HG02840 (cell line): ENCODE measurements around the gene ZNG1B.
"Not testable (repeated sequence)": the region's sequence is repeated elsewhere in the genome, so short reads cannot be mapped to it uniquely, and the experiment has no call there.

ENCODE experiments used
- ATAC-seq: cut with Tn5 transposase; IDR thresholded peaks from one replicate; pipeline ENCODE4 v1.9.1; 2021; ENCODE audit warnings: mild to moderate bottlenecking, moderate library complexity, moderate number of reproducible peaks; ENCODE audit not compliant: unreplicated experiment, low FRiP score

The ZNG1B gene

DNA sequence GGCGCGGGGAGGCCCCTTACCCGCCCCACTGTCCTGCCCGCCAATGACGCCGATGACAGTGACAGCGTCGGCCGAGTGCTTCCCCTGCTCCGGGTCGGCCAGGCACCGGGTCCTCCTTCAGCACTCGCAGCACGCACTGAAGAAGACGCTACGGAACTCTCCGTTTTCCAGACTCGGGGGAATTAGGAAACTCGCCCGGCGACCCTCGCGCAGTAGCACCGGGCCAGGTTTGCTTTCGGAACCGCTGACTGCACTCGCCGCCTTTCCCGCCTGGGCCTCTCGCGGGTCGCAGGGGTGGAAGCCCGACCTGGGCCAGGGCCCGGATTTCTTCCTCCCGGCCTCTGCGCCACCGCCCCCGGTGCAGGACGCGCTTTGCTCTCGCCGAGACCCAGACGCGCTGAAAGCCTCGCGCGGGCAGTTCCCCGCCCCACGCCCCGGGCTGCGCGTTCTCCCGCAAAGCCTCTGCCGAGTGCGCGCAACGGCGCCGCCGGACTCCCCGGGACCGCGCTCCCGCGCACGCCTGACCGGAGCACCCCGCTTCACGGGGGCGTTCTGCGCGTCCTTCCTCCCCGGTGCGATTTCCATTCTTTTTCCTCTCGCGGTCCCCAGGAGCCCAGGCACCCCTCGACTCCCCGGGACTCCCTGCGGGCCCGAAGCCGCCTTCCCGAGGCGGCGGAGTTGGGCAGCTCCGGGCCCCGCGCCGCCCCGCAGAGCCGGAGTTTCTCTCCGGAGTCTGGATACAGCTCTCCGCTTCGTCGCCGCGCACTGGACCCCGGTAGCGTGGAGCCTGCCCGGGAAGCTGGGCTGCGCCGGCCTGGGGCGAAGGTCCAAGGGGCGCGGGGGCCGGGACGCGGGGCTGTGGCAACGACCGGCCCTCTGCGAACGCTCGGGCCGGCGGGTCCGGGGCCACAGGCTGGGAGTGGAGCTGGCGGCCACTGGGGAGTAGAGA, 65.9 kb downstream of the ZNG1B start:
- ATAC-seq = not testable (repeated sequence)

DNA sequence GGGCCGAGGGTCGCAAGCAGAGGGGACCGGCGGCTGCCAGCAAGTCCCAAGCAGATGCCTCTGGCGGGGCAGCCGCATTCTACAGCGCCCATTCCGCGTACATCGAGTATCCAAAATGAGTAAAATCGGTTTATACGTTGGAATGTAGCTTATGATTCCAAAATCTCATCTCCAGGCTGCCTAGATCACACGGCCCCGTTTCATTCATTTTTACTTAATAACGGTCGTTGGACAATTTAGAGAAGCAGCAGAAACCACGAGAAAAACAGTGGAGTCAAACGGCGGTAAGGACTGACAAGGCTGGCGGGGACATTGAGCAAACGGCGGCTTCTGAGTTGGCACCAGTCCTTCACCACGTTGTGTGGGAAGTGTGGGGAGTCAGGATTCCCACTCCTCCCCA, 66.6 kb downstream of the ZNG1B start:
- ATAC-seq = not testable (repeated sequence)

DNA sequence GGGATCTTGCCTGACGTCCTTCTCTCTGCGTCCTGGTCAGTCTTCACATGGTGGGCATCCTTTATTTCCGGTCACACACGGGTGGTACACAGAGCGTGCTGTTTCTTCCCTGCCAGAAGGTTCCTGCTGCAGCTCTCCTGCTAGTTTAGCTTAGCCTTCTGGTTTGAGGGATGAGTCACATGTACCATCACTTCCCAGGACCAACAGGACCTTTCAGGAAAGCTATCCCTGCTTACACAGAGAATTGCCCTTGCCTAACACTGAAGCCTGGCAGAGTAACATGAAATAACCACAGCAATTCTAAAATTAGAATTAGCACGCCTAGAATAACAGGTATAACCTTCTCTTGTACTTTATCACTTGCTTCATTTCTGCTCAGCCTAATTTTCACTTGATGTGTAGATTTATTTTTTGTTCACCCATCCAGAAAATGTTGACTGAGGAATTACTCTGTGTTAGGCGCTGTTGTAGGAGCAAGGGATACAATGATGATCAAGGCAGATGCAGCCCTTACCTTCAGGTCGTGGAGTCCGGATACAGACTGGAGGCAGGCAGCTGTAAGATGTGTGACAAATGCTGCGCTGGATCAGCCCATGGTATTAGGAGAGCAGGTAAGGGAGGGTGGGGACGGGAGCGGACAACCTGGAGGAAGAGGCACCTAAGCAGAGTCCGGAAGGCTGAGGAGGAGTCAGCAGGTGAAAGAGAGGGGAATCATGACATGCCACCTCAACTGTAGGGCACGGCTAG, 70.1 kb downstream of the ZNG1B start:
- not testable (repeated sequence) for ATAC-seq

DNA sequence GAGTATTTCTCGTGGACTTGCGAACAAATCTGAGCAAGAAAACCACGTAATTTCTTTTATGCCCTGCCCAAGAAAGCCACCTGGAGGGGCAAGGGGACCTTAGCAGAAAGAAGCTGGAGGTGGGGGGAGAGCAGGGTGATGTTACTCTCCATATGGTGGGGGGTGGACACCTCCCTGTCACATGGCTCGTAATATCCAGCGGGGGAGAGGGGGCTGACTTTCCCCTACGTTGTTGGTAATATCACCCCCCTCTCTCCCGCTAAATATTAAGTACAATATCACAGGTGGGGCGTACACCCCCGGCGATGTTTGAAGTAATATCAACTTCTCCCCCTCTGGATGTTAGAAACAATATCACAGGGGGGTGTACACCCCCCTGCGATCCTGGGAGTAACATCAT, 70.7 kb downstream of the ZNG1B start:
- not testable (repeated sequence) for ATAC-seq

DNA sequence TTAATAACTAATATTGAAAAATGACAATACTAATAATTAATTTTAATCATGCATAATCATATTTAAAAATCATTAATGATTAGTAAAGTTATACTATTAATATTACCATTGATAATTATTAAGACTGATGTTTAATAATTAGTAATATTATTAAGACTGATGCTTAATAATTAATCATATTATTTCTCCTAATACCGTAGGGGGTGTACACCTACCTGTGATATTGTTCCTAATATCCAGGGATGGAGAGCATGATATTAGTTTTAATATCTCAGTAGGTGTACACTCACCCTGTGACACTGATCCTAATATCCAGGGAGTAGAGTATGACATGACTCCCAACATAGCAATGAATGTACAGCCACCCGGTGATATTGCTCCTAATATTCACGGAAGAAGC, 73.4 kb downstream of the ZNG1B start:
- ATAC-seq = not testable (repeated sequence)

DNA sequence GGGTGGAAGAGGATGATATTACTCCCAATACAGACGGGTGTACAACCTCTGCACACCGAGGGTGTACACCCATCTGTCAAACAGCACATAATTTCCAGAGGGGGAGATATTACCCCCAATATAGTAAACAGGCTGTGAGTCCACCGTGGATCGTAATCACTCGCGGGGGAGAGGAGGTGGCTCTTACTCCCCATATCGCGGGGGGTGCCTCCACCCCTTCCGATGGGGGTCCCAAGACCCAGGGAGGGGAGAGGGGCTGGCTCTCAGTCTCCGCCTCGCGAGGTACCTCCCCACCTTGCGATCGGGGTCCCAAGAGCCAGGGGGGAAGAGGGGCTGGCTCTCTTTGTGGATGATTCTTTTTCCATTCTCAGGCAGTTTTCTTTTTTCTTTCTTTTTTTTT, 74.4 kb downstream of the ZNG1B start:
- not testable (repeated sequence) for ATAC-seq

DNA sequence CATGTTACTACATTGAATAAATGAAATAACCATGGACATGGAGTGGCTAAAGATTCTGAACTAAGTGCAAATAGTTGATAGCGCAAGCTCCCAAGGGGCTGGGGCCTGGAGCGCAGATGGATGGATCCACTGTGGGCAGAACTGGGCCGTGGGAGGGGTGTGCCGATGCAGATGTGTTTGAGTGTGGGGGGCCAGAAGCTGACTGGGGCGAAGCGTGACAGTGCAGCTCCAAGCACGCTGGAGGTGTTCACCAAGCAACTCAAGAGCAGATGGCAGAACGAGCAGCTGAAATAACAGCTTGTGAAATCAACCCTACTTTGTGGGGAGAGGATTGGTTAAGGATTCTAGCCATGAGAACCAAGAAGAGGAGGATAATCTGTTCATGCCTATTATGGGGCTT, 78.0 kb downstream of the ZNG1B start:
- ATAC-seq = not testable (repeated sequence)

DNA sequence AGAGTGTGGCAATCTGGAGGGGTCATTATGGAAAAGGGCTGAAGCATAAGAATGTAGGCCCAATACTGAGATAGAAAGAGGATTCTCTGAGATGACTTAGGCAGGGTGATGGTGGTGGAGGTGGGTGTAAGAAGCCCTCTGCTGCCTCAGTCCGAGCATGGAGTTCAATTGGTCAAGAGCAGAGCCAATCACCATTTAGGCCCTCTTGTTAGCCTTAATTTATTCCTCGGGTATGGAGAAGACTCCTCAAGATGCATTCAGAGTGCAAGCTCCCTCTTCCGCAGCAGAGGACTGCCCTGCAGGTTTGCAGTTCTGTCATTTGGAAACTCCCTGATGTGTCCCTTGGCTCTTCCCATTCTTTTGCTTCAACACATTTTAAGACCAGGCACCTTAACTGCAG, 78.5 kb downstream of the ZNG1B start:
- not testable (repeated sequence) for ATAC-seq

DNA sequence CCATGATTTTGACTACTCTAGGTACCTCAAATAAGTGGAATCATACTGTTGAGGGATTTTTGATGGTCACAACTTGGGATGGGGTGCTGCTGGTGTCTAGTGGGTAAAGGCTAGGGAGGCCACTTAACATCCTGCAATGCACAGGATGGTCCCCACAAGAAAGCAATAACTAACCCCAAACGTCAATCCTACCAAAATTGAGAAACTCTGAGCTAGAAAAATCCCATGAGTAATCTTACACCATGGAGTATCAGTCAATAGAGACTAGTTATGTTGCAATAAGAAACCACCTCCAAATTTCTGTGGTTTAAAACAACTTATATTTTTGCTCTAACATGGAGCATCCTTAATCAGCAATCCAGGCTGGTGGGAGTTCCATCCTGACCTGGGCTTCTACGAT, 79.5 kb downstream of the ZNG1B start:
- ATAC-seq = not testable (repeated sequence)

DNA sequence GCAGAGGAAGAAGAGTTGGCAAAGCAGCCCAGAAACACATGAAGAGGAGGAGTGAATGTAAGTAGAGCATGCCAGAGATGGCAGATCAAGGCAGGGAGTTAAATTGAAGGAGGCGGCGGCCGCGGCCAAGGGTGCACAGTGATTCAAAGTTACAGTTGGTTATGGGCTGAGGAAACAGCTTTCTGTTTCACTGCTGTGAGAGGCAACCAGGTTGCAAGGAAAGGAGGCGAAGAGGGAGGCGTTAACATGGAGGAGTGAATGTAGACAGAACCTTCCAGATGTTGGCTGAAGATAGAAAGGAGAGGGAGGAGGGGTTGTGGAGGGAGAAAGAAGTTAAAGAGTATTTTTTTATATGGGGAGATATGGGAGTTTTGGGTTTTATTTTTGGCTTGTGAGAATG, 83.3 kb downstream of the ZNG1B start:
- not testable (repeated sequence) for ATAC-seq

DNA sequence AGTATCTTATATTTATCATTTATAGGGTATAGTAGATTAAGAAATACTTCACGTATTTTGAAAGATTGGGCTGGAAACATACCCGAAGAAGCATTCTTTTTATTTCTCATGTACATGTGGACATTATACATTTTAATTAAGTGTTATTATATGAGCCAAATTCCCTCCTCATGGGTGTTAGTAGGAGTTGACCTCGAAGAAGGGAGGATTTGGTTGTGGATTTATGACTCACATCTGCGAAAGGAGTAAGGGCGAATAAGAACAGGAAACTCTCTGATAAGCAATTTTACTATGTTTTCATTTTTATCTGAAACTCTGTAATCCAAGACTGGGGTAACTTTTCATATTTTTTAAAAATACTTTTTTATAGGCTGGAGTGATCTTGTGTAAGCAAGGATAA, 84.0 kb downstream of the ZNG1B start:
- not testable (repeated sequence) for ATAC-seq

DNA sequence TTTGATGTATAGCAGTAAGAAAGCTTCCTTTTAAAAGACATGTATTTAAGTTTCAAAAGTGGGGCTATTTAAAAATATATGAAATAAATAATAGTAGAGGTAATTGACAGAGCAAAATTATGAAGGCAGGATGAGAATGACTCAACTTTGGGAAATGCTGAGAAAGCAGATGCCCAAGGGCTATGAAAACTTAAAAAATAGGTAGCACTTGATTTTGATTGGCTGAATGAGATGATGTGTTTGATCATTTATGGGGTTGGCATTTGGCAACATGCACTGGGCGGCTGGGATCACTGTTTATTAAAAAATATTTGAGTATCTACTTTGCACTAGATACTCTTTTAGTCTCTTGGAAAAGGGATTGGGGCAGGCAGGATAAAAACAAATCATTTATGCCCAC, 87.5 kb downstream of the ZNG1B start:
- ATAC-seq = not testable (repeated sequence)

DNA sequence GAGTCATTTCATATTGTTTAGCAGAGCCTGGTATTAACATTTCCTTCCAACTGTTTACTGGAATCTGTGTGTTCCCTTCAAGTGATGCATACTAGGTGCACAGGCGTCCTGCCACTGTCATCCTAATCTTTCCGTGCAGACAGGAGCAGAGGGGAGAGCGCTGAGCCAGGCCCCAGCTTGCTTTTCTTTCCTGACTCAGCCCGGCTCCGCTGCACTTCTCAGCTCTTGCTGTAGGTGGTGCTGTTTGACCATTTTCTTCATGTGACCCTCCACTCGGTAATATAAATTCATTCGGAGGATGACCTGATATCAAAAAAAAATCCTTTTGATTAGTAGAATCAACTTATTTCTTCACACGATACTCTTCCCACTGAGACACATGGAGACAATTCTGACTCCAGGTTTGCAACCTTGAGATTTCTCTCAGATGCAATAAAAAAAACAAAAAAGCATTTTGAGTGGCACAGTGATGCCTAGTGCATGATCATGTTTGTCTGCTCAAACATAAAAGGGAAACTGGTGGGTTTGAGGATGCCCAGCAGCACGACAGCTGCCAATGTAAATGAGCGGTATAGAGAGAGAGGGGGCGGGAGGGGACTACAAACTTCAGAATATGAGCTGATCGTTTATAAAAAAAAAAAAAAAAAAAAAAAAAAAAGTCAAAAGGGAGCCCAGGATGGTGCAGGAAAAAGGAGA, 90.0 kb downstream of the ZNG1B start:
- peak; percentile 73 for ATAC-seq

DNA sequence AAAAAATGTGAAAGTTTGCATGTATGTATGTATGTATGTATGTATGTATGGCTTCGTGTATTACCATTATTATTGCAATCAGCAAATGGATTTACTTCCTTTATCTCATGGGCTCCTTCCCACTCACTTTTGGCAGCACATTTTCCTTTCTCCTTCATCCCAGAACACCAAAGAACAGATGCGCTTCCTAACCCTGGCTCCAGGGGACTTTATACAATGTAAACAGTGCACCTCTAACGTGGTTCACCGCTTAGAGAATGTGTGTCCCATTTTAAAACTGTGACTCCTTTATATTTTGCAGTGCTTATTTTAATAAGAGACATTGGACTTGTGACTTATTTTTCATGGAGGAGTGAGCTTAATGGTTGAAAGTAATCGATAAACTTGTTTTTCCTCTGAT, 90.6 kb downstream of the ZNG1B start:
- not testable (repeated sequence) for ATAC-seq

DNA sequence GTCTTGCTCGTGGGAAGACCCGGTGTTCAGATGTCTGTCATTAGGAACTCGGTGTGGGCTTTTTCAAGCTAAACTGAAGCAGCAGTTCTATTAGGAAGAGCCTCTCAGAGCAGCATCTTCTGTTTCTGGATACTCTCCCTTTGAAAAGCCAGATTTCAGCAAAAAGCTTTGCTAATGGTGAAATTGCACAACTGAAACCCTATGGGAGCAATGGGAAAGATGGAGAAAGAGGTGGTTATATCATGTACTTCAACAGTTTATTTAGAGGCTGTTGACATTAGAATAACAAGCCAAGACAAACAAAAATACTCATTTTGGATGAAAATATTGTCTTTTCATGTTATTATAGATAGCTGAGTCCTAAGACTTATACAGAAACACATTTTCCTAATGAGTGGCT, 91.4 kb downstream of the ZNG1B start:
- ATAC-seq = not testable (repeated sequence)

DNA sequence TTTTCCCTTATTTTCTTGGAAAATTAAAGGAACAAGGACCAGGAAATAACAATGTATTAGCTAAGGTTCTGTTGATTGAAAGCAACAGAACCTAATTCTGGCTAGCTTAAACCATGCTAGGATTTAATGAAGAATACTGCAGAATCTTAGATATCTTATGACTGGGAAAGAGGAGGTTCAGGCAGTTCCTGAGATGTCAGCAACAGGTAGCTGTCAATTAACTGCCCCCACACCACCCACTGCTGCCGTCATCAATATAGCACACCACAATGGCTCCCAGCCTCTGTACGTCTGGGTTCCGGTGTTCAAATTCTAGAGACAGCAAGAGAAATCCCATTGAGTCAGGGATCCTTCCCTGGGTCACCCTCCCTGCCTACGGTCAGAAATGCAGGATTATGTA, 95.5 kb downstream of the ZNG1B start:
- ATAC-seq = not testable (repeated sequence)

DNA sequence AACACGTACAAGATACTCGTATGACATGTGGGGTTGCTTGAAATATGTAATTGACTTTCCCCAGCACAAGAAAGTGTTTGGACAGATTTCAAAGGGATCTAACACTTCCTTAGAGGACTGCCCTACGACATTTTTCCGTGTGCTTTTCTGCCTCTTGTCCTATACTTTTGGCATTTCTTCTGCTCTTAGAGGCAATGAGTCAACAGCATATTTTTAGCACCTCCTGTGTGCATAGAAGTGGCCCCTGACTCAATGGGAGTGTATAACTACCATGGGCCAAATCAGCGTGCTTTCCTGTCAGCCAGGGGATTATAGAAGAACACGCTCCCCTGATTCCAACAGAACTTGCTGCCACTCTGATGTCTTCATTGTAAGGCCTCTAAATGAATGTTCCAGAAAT, 99.1 kb downstream of the ZNG1B start:
- not testable (repeated sequence) for ATAC-seq

DNA sequence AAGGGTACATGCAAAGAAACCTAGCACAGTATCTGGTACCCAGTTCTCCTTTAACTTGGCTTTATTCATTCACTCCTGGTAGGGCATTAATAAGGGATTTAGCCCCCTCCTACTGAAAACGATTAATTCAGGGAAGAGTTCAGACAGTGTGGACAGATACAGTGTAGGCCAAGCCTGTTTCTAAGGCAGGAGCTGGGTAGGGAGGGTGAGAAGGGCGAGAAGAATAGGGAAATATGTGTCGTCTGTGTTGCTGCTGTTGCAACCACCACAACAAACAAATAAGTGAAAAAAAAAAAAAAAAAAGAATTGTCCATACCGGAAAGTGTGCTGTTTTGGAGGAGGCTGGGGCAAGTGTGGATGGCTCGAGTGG, 103.3 kb downstream of the ZNG1B start:
- ATAC-seq = not testable (repeated sequence)

DNA sequence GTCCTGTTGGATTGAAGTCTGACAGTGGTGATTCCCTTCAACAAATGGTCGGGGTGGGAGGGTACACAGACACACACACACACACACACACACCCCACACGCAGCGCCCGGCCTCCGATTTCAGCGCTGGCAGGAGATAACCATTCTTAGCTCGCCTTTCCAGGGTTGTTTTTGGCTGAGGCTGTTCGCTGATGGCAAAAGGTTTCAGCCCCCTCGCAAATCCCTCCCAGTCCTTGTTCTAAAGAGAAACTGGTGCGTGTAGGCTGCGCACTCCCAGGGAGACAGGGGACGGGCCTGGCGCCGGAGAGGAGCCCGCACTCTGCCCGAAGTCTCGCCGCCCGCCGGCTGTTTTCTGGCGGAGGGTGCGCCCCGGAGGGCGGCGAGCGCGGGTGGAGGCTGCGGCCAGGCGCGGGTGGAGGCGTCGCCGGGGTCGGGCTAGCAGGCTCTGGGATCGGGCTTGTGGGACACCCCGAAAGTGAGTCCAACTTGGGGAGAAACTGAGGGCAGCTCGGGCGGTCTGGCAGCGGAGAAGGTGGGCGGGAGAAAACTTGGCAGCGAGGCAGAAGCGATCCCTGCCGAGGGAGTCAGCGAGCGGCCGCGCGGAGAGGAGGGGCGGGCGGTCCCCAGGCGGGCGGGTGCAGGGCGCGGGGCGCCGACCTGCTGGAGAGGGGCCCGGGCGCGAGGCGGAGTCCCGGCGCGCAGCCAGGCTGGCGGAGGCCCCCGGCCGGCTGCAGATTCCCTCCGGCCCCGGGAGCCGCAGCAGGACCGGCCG, 103.9 kb downstream of the ZNG1B start:
- ATAC-seq = not testable (repeated sequence)

DNA sequence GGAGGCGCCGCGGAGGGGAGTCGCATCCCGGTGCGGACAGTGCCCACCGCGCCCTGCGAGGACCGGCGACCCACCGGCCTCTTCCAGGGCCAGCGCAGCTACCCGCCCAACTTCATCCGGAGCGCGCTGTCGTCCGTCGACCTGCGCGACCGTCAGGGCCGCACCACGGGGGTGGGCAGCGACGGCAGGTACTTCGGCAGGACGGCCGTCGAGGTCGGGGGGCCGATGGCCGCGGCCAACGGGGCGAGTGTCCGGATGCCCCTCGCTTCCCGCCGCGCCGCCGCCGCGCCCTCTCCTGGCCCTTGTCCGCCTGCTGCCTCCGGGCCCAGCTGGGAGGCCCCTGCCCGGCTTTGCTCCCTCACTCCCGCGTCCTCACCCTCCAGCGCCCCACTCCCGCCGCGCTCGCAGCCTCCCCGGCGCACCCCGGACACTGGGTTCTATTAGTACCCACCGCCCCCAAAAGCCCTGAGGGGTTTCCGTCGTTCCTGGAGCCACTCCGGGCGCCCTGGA, 104.5 kb downstream of the ZNG1B start:
- not testable (repeated sequence) for ATAC-seq
